ENCODE measurements around the gene NUMB.
"Not testable (repeated sequence)": the region's sequence is repeated elsewhere in the genome, so short reads cannot be mapped to it uniquely, and the experiment has no call there.

Gene NUMB

GRCh38 chr14:73365727-73366126 lies 92.6 kb downstream of the NUMB start:
- Histone ChIP-seq H3K4me1 (ENCODE audit: low read length) (no peaks in the 10 kb centered on the region), H3K9me3 (ENCODE audit: insufficient read depth, low read length) (no peaks in the 10 kb centered on the region), H3K27me3 (ENCODE audit: low read depth, low read length) (no peaks in the 10 kb centered on the region), H4K20me1 (ENCODE audit: insufficient read depth, low read length) (no peaks in the 10 kb centered on the region), H3K9ac (ENCODE audit: low read length) (no peak overlapping the region), H3K79me2 (ENCODE audit: low read length) (no peaks in the 10 kb centered on the region), H3K36me3 (replicated peaks; ENCODE audit: low read depth, low read length) (no peaks in the 10 kb centered on the region), H3K4me2 (ENCODE audit: low read length) (no peak overlapping the region), H2AFZ (ENCODE audit: low read depth, low read length) (no peak overlapping the region), H3K27ac (ENCODE audit: low read length) (no peak overlapping the region), H3K4me3 (ENCODE audit: low read length) (no peak overlapping the region)
- TF ChIP-seq EZH2phosphoT487 (IDR thresholded peaks at IDR 0.05; ENCODE audit: low read depth): no peak
- no peak for TF ChIP-seq CTCF (IDR thresholded peaks at IDR 0.05; ENCODE audit: low read depth, low read length)

- H3K27me3 ChIP-seq (ENCODE audit: low read depth, low read length): no peaks in the 10 kb centered on the region
- H3K36me3 ChIP-seq (replicated peaks; ENCODE audit: low read depth, low read length): no peaks in the 10 kb centered on the region
- no peak overlapping the region for H3K9ac ChIP-seq (ENCODE audit: low read length)
- no peak overlapping the region for H2AFZ ChIP-seq (ENCODE audit: low read depth, low read length)
- no peaks in the 10 kb centered on the region for H3K4me1 ChIP-seq (ENCODE audit: low read length)
- TF ChIP-seq EZH2phosphoT487 (IDR thresholded peaks at IDR 0.05; ENCODE audit: low read depth) (no peak), CTCF (IDR thresholded peaks at IDR 0.05; ENCODE audit: low read depth, low read length) (no peak)
- H3K9me3 ChIP-seq (ENCODE audit: insufficient read depth, low read length): no peaks in the 10 kb centered on the region
- H3K4me3 ChIP-seq (ENCODE audit: low read length): no peak overlapping the region
- no peak overlapping the region for H3K4me2 ChIP-seq (ENCODE audit: low read length)
- H3K27ac ChIP-seq (ENCODE audit: low read length): no peak overlapping the region
- no peaks in the 10 kb centered on the region for H3K79me2 ChIP-seq (ENCODE audit: low read length)
- no peaks in the 10 kb centered on the region for H4K20me1 ChIP-seq (ENCODE audit: insufficient read depth, low read length)
These were observed 93.8 kb downstream of the NUMB start for GRCh38 chr14:73364559-73364958.

GRCh38 chr14:73359445-73359844 lies 98.9 kb downstream of the NUMB start:
- H2AFZ ChIP-seq (ENCODE audit: low read depth, low read length): no peak overlapping the region
- H3K79me2 ChIP-seq (ENCODE audit: low read length): no peaks in the 10 kb centered on the region
- no peaks in the 10 kb centered on the region for H3K36me3 ChIP-seq (replicated peaks; ENCODE audit: low read depth, low read length)
- no peaks in the 10 kb centered on the region for H3K27me3 ChIP-seq (ENCODE audit: low read depth, low read length)
- no peak overlapping the region for H3K9ac ChIP-seq (ENCODE audit: low read length)
- H3K4me3 ChIP-seq (ENCODE audit: low read length): no peak overlapping the region
- TF ChIP-seq CTCF (IDR thresholded peaks at IDR 0.05; ENCODE audit: low read depth, low read length): no peak
- no peak for TF ChIP-seq EZH2phosphoT487 (IDR thresholded peaks at IDR 0.05; ENCODE audit: low read depth)
- H3K27ac ChIP-seq (ENCODE audit: low read length): no peak overlapping the region
- H3K9me3 ChIP-seq (ENCODE audit: insufficient read depth, low read length): no peaks in the 10 kb centered on the region
- no peak overlapping the region for H3K4me2 ChIP-seq (ENCODE audit: low read length)
- no peaks in the 10 kb centered on the region for H4K20me1 ChIP-seq (ENCODE audit: insufficient read depth, low read length)
- H3K4me1 ChIP-seq (ENCODE audit: low read length): no peaks in the 10 kb centered on the region

GRCh38 chr14:73358187-73358586 lies 100.2 kb downstream of the NUMB start:
- Histone ChIP-seq H3K9ac (ENCODE audit: low read length) (no peak overlapping the region), H3K36me3 (replicated peaks; ENCODE audit: low read depth, low read length) (no peaks in the 10 kb centered on the region), H3K9me3 (ENCODE audit: insufficient read depth, low read length) (no peaks in the 10 kb centered on the region), H3K79me2 (ENCODE audit: low read length) (no peaks in the 10 kb centered on the region), H2AFZ (ENCODE audit: low read depth, low read length) (no peak overlapping the region), H3K4me1 (ENCODE audit: low read length) (no peaks in the 10 kb centered on the region), H3K4me3 (ENCODE audit: low read length) (no peak overlapping the region), H4K20me1 (ENCODE audit: insufficient read depth, low read length) (no peaks in the 10 kb centered on the region), H3K27me3 (ENCODE audit: low read depth, low read length) (no peaks in the 10 kb centered on the region), H3K27ac (ENCODE audit: low read length) (no peak overlapping the region), H3K4me2 (ENCODE audit: low read length) (no peak overlapping the region)
- TF ChIP-seq CTCF (IDR thresholded peaks at IDR 0.05; ENCODE audit: low read depth, low read length) (no peak), EZH2phosphoT487 (IDR thresholded peaks at IDR 0.05; ENCODE audit: low read depth) (no peak)

- not testable (repeated sequence) for H3K27me3 ChIP-seq (ENCODE audit: low read depth, low read length); H3K4me1 ChIP-seq (ENCODE audit: low read length); H2AFZ ChIP-seq (ENCODE audit: low read depth, low read length); H3K9me3 ChIP-seq (ENCODE audit: insufficient read depth, low read length); H3K4me2 ChIP-seq (ENCODE audit: low read length); H3K79me2 ChIP-seq (ENCODE audit: low read length); H3K4me3 ChIP-seq (ENCODE audit: low read length); H3K36me3 ChIP-seq (replicated peaks; ENCODE audit: low read depth, low read length); H3K27ac ChIP-seq (ENCODE audit: low read length); H3K9ac ChIP-seq (ENCODE audit: low read length)
- H4K20me1 ChIP-seq (ENCODE audit: insufficient read depth, low read length): peaks cover 10% of the 10 kb centered on the region; the same call in 1 of the 2 replicates
These were observed 109.3 kb downstream of the NUMB start for GRCh38 chr14:73349091-73349490.

Measured in OCI-LY3 (cell line).